Hippocampal formation (tissue), 2 donors: ENCODE measurements around the gene LENG8.
"Not testable (repeated sequence)": the region's sequence is repeated elsewhere in the genome, so short reads cannot be mapped to it uniquely, and the experiment has no call there.

Experiments used
- DNase-seq, 2 donors: peaks; one replicate each; lab custom pipeline; 2025; lab: John Stamatoyannopoulos, UW

LENG8 gene

GRCh38 chr19:54440641-54441040 lies 8.4 kb upstream of the LENG8 start:
- no peak for DNase-seq

GRCh38 chr19:54444737-54445136 lies 4.3 kb upstream of the LENG8 start:
- no peak for DNase-seq

- DNase-seq: not testable (repeated sequence)
These were observed 2.6 kb upstream of the LENG8 start for GRCh38 chr19:54446349-54446748.

- DNase-seq: no peak
These were observed 792 bp upstream of the LENG8 start for GRCh38 chr19:54448040-54448773.

- no peak for DNase-seq
These were observed 686 bp downstream of the LENG8 start for GRCh38 chr19:54449701-54450069.

GRCh38 chr19:54451331-54451871 lies 2.4 kb downstream of the LENG8 start:
- DNase-seq: no peak

GRCh38 chr19:54451997-54452396 lies 3.0 kb downstream of the LENG8 start:
- DNase-seq: no peak

GRCh38 chr19:54452626-54453025 lies 3.6 kb downstream of the LENG8 start:
- DNase-seq: no peak

GRCh38 chr19:54453921-54454780 lies 5.2 kb downstream of the LENG8 start:
- DNase-seq: no peak

- DNase-seq: no peak
These were observed 6.0 kb downstream of the LENG8 start for GRCh38 chr19:54454781-54455675.

- DNase-seq: no peak
These were observed 6.9 kb downstream of the LENG8 start for GRCh38 chr19:54455786-54456422.

- DNase-seq: no peak
These were observed 7.7 kb downstream of the LENG8 start for GRCh38 chr19:54456423-54457373.

GRCh38 chr19:54457773-54458647 lies 9.0 kb downstream of the LENG8 start:
- no peak for DNase-seq

- no peak for DNase-seq
These were observed 9.8 kb downstream of the LENG8 start for GRCh38 chr19:54458648-54459281.

GRCh38 chr19:54459282-54460229 lies 10.6 kb downstream of the LENG8 start:
- no peak for DNase-seq

- DNase-seq: no peak
These were observed 11.4 kb downstream of the LENG8 start for GRCh38 chr19:54460230-54461005.

GRCh38 chr19:54461210-54461609 lies 12.2 kb downstream of the LENG8 start:
- no peak for DNase-seq
